GM12872 (cell line): Measurements from ENCODE around the gene TAC4.

ENCODE experiments used
- TF ChIP-seq, protein P1 (sequence below): IDR thresholded peaks from 3 replicates; pipeline ENCODE4 v1.5.1; 2011; ENCODE audit warnings: low read depth, mild to moderate bottlenecking, low read length, moderate library complexity; ENCODE audit not compliant: insufficient read depth

The TAC4 gene

DNA sequence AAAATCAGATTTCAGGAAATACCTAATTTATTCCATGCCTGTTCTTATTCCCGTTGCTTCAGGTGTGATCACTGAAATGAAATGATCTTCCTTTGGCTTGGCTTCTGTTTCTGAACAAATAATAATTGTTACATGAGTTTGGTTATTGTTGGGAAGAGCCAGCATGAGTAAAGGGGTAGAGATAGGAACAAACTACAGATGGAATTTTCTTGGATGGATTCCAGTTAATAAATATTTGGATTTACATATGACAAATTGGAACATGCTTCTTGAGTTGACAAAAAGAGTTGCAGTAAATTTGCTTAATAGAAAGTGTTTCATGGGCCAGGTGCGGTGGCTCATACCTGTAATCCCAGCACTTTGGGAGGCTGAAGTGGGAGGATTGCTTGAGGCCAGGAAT lies 28.2 kb downstream of the TAC4 start:
- TF ChIP-seq, protein P1, sequence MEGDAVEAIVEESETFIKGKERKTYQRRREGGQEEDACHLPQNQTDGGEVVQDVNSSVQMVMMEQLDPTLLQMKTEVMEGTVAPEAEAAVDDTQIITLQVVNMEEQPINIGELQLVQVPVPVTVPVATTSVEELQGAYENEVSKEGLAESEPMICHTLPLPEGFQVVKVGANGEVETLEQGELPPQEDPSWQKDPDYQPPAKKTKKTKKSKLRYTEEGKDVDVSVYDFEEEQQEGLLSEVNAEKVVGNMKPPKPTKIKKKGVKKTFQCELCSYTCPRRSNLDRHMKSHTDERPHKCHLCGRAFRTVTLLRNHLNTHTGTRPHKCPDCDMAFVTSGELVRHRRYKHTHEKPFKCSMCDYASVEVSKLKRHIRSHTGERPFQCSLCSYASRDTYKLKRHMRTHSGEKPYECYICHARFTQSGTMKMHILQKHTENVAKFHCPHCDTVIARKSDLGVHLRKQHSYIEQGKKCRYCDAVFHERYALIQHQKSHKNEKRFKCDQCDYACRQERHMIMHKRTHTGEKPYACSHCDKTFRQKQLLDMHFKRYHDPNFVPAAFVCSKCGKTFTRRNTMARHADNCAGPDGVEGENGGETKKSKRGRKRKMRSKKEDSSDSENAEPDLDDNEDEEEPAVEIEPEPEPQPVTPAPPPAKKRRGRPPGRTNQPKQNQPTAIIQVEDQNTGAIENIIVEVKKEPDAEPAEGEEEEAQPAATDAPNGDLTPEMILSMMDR = no peak

DNA sequence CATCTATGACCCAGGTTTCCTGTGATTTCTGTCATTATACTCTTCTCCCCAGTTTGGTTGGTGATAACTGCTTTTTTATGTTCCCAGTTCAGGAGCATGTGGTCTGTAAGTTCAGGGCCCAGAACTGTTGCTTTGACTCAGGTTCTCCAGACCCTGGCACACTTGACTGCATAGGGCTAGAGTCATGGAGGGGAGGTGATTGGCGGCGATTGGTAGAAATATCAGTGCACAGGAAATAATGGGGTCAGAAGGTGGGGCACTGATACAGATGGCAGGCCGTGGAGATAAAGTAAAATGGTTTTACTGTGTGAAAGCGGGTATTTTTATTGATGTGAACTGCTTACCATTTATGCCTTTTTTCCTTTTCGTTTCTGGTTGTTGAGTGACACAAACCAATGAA lies 28.7 kb downstream of the TAC4 start:
- TF ChIP-seq, protein P1 = no peak

- TF ChIP-seq, protein P1 = no peak
Observed at GRCh38 chr17:49817993-49818392, 29.9 kb downstream of the TAC4 start.

- TF ChIP-seq, protein P1 = no peak
Observed at GRCh38 chr17:49815761-49816281, 32.0 kb downstream of the TAC4 start.

- TF ChIP-seq, protein P1 = no peak
Observed at GRCh38 chr17:49814781-49815529, 32.9 kb downstream of the TAC4 start.

GRCh38 chr17:49809056-49809455 lies 38.8 kb downstream of the TAC4 start:
- TF ChIP-seq, protein P1 = no peak

DNA sequence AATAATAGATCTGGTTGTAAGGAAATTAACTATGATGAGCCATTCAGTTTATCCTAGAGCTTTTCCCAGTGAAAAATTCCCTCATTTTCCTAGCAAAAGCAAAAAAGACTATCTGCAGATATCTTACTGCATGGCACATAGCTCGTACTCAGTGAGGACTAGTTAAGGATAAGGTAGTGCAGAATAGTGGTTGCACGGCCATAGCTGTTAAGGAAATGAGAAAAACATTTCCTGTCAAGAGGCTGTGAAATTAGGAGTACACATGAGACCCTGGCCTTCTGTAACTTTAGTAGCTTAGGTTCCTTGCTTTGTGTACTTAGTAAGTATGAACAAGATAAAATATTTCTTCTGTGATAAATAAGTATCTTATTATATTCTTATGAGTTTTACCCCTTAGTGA lies 49.1 kb downstream of the TAC4 start:
- TF ChIP-seq, protein P1 = no peak
